Lung (tissue), 12 donors: Measurements from ENCODE around the gene ADCYAP1R1. TPM values are rescaled to one million over a fixed set of nuclear protein-coding genes. Genes with fewer than 3 reads are reported as not detected.

Source experiments
- ATAC-seq: fragments of 200-7000 bp; cut with Tn5 transposase; one replicate; pipeline ENCODE4 v1.9.1; 2020; ENCODE audit warnings: moderate number of reproducible peaks; ENCODE audit not compliant: insufficient read depth, low FRiP score
- DNase-seq, 3 donors: peaks; one replicate each; pipeline ENCODE4 v3.0.0-alpha.2; 2013 to 2017
- H3K27ac ChIP-seq, 2 donors: one replicate each; pipeline ENCODE4 v1.5.1; 2013; ENCODE audit warnings: mild to moderate bottlenecking in 2 of 2, moderate library complexity in 2 of 2, control low read depth in 1 of 2, inconsistent platforms in 1 of 2, low read depth in 1 of 2, low read length in 1 of 2
- H3K27me3 ChIP-seq, 3 donors: one replicate each; pipeline ENCODE4 v1.5.1; 2013; ENCODE audit warnings: low read length in 2 of 3; ENCODE audit not compliant: control insufficient read depth in 3 of 3, insufficient read depth in 3 of 3
- H3K36me3 ChIP-seq, 4 donors: one replicate each; pipeline ENCODE4 v1.5.1; 2013; ENCODE audit warnings: low read length in 4 of 4, mild to moderate bottlenecking in 1 of 4, moderate library complexity in 1 of 4; ENCODE audit not compliant: control insufficient read depth in 4 of 4, insufficient read depth in 4 of 4
- H3K4me1 ChIP-seq, 5 donors: one replicate each; pipeline ENCODE4 v1.5.1; 2013; ENCODE audit warnings: low read length in 5 of 5, mild to moderate bottlenecking in 2 of 5, moderate library complexity in 1 of 5; ENCODE audit not compliant: control insufficient read depth in 5 of 5, insufficient read depth in 5 of 5
- H3K4me3 ChIP-seq: one replicate; pipeline ENCODE4 v1.5.1; 2013; ENCODE audit warnings: mild to moderate bottlenecking, control low read depth, moderate library complexity
- H3K9ac ChIP-seq, 2 donors: one replicate each; pipeline ENCODE4 v1.5.1; 2013; ENCODE audit warnings: low read length in 2 of 2, control low read depth in 1 of 2; ENCODE audit not compliant: insufficient read depth in 1 of 2
- H3K9me3 ChIP-seq, 4 donors: one replicate each; pipeline ENCODE4 v1.5.1; 2013; ENCODE audit warnings: low read length in 3 of 4, mild to moderate bottlenecking in 1 of 4, moderate library complexity in 1 of 4; ENCODE audit not compliant: control insufficient read depth in 4 of 4, insufficient read depth in 3 of 4
- CTCF ChIP-seq: IDR thresholded peaks from 2 replicates; pipeline ENCODE4 v1.5.1; 2012; ENCODE audit warnings: mild to moderate bottlenecking; ENCODE audit errors: control extremely low read depth, extremely low read depth
- WGBS, 2 donors: extraction: QIAGEN DNeasy Blood & Tissue Kit; methylation state at CpG; one replicate each; pipeline ENCODE4 v1.1.7; 2013; 5-methylcytosine and 5-hydroxymethylcytosine counted together
- polyA plus RNA-seq, 2 donors: library from polyadenylated mRNA; stranded (reverse); fragments of 200-250 nt; gene quantifications; one replicate each; pipeline ENCODE4 v1.2.1, GENCODE V29; 2013
- total RNA-seq, 2 donors: library from RNA; depleted of rRNA in 1 of 2; stranded (reverse); fragments of >200 nt in 1 of 2; gene quantifications; one replicate each; pipeline ENCODE4 v1.2.1, GENCODE V29; 2014 to 2021
- donor health status: control.
- donor health status: control.
- donor health status: Bipolar disorder and iron deficiency.
- donor health status: healthy.
- donor health status: DM: yes; HTN: yes; CAD: no.

ADCYAP1R1 gene
- total and polyA plus RNA-seq, 4 donors, result 0.14 to 1.00 (median 0.39) TPM

DNA sequence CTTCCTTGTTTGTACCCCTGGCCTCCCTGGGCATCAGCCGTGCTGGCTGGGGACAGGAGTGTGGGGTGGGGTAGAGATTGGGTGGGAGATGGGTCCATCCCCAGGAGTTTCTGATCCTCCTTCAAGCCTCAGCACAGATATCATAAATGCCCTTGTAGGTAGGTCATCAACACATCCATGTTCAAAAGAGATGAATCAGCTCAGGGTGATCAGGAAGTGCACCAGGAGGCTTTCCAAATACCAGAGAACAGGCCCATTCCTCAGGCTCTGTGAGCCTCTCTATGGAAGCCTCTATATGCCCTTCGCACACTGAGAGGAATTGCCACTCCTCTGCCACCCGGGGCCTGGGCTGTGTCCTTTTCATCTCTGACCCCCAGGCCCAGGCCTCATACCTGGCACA lies 31.9 kb upstream of the ADCYAP1R1 start:
- H3K9me3 ChIP-seq, result no peaks in the 10 kb centered on the region
- no peak for ATAC-seq
- no peaks in the 10 kb centered on the region for H3K4me1 ChIP-seq
- H3K27ac ChIP-seq, result no peak overlapping the region
- H3K27me3 ChIP-seq, result no peaks in the 10 kb centered on the region
- H3K36me3 ChIP-seq, result no peaks in the 10 kb centered on the region
- 93 to 95% methylated on average over 3 of the region's 3 CpGs for WGBS, 2 donors
- H3K4me3 ChIP-seq, result no peak overlapping the region
- no peak for TF ChIP-seq CTCF
- no peak for DNase-seq
- no peak overlapping the region for H3K9ac ChIP-seq

- DNase-seq (no peak), ATAC-seq (no peak)
- WGBS, 2 donors, result 69 to 72% methylated on average over 3 of the region's 3 CpGs
- H3K27me3 ChIP-seq, result no peaks in the 10 kb centered on the region
- no peaks in the 10 kb centered on the region for H3K4me1 ChIP-seq
- H3K9me3 ChIP-seq, result no peaks in the 10 kb centered on the region
- H3K9ac ChIP-seq, result no peak overlapping the region
- H3K4me3 ChIP-seq, result no peak overlapping the region
- no peaks in the 10 kb centered on the region for H3K36me3 ChIP-seq
- no peak for TF ChIP-seq CTCF
- no peak overlapping the region for H3K27ac ChIP-seq
Observed at GRCh38 chr7:31020652-31021051, 31.5 kb upstream of the ADCYAP1R1 start.

- no peaks in the 10 kb centered on the region for H3K27me3 ChIP-seq
- no peaks in the 10 kb centered on the region for H3K36me3 ChIP-seq
- H3K4me1 ChIP-seq, result peaks cover 0 to 8% (median under 1%) of the 10 kb centered on the region in 5 donors
- ATAC-seq (no peak), DNase-seq (no peak)
- 90 to 93% methylated on average over 4 of the region's 4 CpGs for WGBS, 2 donors
- no peaks in the 10 kb centered on the region for H3K9me3 ChIP-seq
- no peak overlapping the region for H3K9ac ChIP-seq
- H3K4me3 ChIP-seq, result no peak overlapping the region
- H3K27ac ChIP-seq, result no peak overlapping the region
- no peak for TF ChIP-seq CTCF
Observed at GRCh38 chr7:31022117-31022516, 30.0 kb upstream of the ADCYAP1R1 start.

- WGBS, 2 donors, result 89 to 91% methylated on average over 3 of the region's 3 CpGs
- TF ChIP-seq CTCF, result no peak
- H3K27me3 ChIP-seq, result no peaks in the 10 kb centered on the region
- no peaks in the 10 kb centered on the region for H3K36me3 ChIP-seq
- H3K9ac ChIP-seq, result no peak overlapping the region
- DNase-seq (no peak), ATAC-seq (no peak)
- H3K4me1 ChIP-seq, result peaks cover 0 to 14% (median 5%) of the 10 kb centered on the region in 5 donors
- no peaks in the 10 kb centered on the region for H3K9me3 ChIP-seq
- H3K4me3 ChIP-seq, result no peak overlapping the region
- no peak overlapping the region for H3K27ac ChIP-seq
Observed at GRCh38 chr7:31022726-31023125, 29.4 kb upstream of the ADCYAP1R1 start.
